Left kidney (tissue), 2 donors: Measurements from ENCODE around the gene ZNF678. TPM values are rescaled to one million over a fixed set of nuclear protein-coding genes. Genes with fewer than 3 reads are reported as not detected.
"Not testable (repeated sequence)": the region's sequence is repeated elsewhere in the genome, so short reads cannot be mapped to it uniquely, and the experiment has no call there.

ENCODE experiments used
- DNase-seq: peaks from one replicate; pipeline ENCODE4 v3.0.0-alpha.2; 2013
- polyA plus RNA-seq: library from polyadenylated mRNA; unstranded; fragments of 120-200 nt; gene quantifications from one replicate; pipeline ENCODE4 v1.2.1, GENCODE V29; 2013; ENCODE audit not compliant: insufficient read length

The ZNF678 gene
- polyA plus RNA-seq, 1 donor, result 16.9 TPM

DNA sequence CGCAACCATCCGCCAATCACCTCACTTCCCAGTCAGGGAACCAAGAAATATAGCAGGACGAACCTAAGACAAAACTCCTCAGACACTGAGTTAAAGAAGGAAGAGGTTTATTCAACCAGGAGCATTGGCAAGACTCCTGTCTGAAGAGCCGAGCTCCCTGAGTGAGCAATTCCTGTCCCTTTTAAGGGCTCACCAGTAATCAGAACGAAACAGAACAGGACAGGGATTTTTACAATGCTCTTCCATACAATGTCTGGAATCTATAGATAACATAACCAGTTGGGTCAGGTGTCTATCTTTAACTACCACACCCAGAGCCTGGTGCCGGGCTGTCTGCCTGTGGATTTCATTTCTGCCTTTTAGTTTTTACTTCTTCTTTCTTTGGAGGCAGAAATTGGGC, 32.9 kb downstream of the ZNF678 start:
- not testable (repeated sequence) for DNase-seq

DNA sequence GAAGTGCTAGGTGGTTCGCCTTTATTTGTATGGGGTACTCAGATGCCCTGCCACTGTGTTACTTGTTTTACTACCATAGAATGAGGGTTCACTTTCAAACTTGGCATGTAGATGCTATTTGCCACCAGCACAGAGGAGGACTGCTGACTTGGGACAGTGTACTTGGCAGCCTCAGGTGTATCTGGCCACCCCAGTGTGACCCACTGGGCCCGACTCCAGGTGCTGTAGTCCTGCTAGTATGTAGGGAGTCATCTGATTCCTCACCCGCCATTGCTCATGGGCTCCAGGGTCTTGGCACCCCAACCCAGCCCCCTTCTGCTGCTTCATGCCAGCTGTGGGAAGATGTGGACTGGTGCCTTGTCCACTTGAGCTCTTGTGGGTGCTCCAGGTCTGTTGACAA, 40.0 kb downstream of the ZNF678 start:
- no peak for DNase-seq

DNA sequence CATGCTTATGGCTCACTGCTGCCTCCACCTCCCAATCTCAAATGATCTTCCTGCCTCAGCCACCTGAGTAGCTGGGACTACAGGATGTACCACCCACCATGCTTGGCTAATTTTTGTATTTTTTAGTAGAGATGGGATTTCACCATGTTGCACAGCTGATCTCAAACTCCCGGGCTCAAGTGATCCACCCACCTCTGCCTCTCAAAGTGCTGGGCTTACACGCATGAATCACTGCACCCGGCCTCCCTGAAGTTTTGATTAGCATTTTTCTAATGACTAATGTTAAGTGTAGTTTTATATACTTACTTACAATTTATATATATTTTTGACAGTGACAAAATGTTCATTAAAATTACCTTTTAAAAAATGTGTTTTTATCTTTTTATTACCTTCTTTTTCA, 41.1 kb downstream of the ZNF678 start:
- DNase-seq, result no peak

DNA sequence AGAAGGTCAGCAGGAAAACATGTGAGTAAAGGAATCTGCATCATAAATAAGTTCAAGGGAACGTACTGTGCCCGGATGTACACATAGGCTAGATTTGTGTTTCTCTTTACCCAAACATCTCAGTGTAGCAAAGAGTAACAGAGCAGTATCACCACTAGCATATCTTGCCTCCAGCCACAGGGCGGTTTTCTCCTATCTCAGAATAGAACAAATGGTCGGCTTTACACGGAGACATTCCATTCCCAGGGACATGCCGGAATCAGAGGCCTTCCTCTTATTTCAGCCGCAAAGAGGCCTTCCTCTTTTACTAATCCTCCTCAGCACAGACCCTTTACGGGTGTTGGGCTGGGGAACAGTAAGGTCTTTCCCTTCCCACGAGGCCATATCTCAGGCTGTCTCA, 42.9 kb downstream of the ZNF678 start:
- not testable (repeated sequence) for DNase-seq

DNA sequence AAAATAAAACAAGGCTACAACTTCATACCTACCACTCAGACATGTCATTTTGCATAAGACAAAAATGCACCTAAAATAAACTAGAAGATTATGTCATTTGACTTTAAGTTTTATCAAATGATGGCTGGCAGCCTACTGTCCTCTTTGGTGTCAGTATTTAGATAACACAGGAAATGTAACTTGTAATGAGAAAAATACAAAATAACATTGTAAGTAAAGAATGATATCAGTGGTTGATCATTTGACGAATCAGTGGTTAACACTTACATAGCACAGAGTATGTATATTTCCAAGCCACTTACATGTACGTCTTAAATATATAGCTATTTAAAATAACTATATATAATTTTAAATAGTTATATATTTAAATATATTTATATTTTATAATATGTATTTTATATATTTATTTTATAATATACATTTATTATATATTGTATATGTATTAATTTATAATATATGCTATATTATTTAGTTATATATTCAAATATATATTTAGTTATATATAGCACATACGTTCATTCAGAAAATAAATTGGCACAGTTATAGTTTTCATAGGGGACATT, 44.1 kb downstream of the ZNF678 start:
- no peak for DNase-seq

DNA sequence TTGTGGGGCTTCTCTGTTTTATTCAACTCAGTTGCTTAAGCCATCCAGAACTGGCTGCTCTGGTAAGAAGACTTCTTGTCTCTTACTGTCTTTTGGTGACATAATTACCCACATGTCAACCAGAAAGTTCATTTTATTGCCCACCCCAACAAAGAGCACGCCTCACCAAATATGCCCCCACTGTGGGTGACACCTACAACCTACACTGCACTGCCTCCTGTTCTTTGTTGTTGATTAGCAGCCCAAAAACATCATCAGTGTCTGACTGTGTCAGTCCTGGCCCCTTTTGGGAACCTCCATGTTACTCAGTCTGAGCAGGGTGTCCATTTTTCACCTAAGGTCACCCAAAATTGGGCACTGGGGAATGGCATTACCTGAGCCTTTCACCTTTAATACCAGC, 49.3 kb downstream of the ZNF678 start:
- no peak for DNase-seq

DNA sequence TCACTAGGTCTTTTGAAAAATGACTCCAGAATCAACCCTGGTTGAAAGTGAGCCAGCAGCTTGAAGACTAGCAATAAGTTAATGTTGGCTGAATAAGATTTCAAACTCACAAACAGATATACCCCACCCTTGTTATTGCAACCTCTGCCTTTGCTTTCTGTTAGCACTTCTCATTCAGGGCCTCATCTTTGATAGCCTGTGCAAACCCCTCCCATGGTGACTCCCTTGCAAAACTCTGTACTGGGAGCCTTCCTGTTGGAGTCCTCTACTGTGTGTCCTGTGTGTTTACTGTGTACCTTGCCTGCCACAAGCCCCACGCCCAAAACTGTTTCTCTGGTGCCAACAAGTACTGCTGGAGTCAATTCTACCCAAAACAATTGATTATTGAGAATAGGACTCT, 50.2 kb downstream of the ZNF678 start:
- DNase-seq, result no peak

DNA sequence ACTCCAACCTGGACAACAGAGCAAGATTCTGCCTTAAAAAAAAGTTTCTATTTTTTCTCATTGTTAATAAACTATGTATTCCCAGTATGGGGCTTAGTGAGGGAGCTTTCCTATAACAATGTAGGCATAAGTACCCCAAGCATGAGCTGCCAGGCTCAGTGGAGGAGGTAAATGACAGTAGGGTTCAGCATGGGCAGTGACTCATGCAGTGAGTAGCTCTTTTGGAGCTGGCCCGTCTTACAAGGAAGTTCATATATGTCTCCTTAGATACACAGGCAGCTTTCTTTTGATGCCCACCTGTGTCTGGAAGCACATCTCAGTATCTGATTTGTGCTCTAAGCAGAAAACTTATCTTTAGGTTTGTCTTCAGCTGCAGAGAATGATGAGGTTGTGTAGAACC, 57.9 kb downstream of the ZNF678 start:
- DNase-seq, result no peak

DNA sequence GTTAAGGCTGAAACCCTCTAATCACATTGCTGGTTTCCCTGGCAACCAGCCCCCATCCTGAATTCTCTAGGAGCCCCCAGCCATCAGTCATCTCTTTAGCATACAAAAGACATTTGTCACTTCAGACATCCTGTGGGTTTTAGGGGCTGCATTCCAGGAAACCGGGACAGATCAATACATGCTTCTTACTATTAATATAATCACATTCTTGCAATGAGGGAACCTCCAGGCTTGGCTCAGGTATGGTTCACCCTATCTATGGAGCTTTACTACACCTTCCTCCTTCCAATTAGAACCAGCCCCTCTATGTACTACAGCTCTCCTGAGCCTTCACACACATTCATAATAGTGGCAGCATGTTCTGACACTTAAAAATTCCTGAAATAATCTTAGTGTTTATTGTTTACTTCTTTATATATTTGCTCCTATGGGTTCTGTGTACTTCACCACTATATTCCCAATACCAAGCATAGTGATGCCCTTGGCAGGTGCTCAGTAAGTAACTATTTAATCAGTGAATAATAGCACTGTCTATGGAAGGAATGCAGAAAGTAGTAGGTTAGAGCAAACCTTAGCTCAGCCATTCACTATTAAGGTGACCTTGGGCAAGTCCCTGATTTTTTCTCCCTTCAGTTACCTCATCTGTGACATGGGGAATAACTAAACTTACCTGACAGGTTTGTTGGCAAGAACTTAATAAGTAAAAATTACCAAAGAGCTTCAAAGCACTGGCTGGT, 59.6 kb downstream of the ZNF678 start:
- no peak for DNase-seq

DNA sequence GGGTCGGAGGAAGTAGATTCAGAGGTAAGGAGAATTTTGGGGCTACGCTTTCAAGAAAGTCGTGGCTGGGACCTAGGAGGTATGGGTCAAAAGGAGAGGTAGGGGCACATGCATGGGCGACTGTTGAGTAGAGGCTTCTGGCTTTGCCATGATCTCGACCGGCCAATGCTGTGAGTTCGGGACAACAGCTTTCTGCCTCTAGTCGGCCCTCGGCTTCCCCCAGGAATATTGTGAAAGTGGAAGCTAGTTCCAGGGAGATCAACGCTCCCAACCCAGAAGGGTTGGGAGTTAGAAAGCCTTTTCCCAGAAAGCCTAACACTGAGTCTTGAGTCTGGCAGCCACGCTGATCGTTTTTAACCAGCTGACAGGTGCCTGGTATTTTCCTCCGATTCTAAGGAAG, 69.0 kb downstream of the ZNF678 start:
- no peak for DNase-seq

DNA sequence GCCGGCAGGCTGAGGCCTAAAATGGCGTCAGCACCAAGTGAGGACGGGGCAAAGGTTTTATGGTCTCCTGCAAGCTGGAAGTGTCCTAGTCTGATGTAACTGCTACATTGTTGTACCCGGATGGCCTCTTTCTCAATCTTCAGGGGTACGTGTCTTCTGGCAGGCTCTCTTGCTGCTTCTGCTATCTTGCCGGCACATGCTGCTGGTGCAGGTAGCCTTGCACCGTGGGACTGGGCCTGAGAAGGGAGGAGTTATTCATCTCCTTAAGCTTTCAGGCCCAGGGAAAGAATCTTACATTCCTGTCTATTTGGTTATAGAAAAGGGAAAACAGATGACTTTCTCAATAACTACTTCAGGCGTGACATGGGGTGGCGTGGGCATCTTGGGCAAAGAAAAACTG, 72.2 kb downstream of the ZNF678 start:
- no peak for DNase-seq

DNA sequence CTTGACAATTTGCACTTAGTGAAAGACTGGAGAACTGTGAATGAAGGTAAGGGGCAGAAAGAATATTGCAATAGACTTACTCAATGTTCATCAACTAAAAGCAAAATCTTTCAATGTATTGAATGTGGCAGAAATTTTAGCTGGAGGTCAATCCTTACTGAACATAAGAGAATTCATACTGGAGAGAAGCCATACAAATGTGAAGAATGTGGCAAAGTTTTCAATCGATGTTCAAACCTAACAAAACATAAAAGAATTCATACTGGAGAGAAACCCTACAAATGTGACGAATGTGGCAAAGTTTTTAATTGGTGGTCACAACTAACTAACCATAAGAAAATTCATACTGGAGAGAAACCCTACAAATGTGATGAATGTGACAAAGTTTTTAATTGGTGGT, 91.1 kb downstream of the ZNF678 start:
- no peak for DNase-seq

DNA sequence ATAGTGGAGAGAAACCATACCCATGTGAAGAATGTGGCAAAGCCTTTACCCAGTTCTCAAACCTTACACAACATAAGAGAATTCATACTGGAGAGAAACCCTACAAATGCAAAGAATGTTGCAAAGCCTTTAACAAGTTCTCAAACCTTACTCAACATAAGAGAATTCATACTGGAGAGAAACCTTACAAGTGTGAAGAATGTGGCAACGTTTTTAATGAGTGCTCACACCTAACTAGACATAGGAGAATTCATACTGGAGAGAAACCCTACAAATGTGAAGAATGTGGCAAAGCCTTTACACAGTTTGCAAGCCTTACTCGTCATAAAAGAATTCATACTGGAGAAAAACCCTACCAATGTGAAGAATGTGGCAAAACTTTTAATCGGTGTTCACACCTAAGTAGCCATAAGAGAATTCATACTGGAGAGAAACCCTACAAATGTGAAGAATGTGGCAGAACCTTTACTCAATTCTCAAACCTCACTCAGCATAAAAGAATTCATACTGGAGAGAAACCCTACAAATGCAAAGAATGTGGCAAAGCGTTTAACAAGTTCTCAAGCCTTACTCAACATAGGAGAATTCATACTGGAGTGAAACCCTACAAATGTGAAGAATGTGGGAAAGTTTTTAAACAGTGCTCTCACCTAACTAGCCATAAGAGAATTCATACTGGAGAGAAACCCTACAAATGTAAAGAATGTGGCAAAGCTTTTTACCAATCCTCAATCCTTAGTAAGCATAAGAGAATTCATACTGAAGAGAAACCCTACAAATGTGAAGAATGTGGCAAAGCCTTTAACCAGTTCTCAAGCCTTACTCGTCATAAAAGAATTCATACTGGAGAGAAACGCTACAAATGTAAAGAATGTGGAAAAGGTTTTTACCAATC, 91.7 kb downstream of the ZNF678 start:
- no peak for DNase-seq

DNA sequence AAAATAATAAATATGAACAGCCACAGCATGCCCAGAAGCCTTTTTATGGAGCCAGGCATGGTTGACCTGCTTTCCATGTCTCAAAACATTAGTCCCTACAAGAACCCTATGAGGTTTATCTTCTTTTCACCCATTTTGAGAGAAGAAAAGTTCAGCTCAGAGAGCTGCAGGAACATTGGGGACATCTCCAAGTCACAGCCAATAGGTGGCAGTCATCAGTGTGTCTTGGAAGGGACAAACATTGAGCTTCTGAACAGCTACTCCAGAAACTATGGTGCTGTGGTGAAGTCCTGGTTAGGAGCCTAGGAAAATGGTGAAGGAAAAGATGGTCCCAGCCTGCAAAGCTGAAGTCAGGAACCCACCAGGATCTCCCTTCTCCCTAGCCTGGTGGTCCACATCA, 98.1 kb downstream of the ZNF678 start:
- no peak for DNase-seq

DNA sequence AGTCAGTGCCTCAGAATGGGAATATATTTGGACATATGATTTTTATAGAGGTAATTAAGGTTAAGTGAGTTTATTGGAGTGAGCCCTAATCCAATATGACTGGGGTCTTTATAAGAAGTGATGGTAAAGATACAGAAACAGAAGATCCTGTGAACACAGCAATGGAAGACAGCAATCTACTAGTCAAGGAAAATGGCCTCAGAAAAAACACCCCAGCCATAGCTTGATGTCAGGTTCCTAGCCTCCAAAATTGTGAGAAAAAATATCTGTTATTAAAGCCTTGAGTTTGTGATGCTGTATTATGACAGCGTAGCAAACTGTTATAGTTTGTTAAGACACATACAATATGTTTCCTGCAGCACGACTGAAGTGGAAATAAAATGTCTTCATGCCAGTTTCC, 99.6 kb downstream of the ZNF678 start:
- no peak for DNase-seq

DNA sequence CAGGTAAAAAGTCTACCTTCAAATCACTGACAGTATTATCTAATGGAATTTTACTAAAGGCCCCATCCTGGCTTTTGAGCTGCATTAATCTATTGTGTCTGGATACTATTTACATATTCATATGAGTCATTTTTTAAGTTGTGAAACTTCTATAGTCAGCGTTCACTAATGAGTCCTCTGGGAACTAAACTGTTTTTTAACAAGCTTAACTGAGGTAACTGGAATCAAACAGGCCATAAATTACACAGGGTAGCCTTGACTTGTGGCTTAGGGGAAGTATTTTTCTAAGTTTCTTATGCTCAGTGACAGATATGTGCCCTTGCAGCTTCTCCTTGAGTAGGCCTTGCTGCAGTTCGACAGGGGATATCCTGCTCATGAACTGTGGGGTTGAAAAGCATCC, 102.9 kb downstream of the ZNF678 start:
- no peak for DNase-seq

DNA sequence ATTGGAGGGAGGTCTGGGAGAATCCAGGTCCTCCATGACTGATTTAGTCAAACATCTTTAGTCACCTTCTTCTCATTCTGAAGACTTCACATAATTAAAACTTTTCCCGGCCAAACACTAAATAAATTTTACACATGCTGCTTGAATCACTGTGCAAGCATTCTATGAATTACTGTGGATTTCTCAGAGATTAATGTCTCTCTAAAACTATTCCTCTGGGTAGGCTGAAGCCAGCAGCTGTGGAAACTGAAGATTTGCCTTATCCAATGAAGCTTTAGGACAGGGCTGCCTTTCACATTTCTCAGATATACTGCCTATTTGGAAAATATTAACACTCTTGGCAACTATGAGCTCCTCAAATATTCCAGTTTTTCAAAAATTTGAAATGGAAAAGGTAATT, 110.1 kb downstream of the ZNF678 start:
- DNase-seq, result no peak

DNA sequence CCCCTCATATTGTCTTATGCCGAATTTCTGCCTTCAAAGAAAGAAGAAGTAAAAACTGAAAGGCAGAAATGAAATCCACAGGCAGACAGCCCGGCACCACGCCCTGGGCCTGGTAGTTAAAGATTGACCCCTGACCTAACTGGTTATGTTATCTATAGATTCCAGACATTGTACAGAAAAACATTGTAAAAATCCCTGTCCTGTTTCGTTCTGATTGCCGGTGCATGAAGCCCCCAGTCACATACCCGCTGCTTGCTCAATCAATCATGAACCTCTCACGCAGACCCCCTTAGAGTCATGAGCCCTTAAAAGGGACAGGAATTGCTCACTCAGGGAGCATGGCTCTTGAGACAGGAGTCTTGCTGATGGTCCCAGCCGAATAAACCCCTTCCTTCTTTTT, 122.5 kb downstream of the ZNF678 start:
- DNase-seq, result no peak

DNA sequence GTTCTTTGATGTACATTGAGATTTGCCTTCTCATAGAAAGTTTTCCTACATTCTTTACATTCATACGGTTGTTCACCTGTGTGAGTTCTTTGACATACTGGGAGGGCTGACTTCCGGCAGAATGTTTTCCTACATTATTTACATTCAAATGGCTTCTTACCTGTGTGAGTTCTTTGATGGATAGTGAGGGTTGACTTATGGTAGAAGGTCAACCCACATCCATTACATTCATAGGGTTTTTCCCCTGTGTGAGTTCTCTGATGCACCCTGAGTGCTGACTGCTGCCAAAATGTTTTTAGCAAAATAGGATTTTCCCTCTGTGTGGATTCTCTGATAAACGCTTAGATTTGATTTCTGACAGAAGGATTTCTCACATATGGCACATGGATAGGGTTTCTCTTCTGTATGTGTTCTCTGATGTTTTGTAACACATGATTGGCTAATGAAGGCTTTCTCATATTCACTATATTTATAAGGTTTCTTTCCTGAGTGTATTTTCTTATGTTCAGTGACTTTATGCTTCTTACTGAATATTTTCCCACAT, 134.0 kb downstream of the ZNF678 start:
- DNase-seq, result no peak

DNA sequence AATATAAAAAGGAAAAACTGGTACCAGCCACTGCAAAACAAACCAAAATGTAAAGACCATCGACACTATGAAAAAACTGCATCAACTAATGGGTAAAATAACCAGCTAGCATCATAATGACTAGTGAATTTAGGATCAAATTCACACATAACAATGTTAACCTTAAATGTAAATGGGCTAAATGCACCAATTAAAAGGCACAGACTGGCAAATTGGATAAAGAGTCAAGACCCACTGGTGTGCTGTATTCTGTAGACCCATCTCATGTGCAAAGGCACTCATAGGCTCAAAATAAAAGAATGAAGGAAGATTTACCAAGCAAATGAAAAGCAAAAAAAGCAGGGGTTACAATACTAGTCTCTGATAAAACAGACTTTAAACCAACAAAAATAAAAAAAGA, 138.3 kb downstream of the ZNF678 start:
- not testable (repeated sequence) for DNase-seq

DNA sequence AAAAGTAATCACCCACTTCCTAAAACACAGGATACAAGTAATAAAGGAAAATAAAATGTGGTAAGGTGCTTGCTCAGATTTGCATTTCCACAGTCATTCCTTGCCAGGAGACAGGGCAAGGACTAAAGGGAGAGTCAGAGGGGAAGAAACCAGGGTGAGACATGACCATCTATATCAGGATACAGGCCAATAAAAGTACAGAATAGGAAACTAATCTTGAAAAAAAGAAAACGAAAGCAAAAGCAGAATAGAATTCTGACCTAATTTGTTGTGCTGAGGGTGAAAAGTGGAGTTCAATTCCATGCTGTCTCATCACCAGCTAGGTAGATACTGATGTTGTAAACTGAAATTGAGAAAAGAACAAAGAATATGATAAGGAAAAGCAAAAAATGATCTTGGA, 144.5 kb downstream of the ZNF678 start:
- DNase-seq, result no peak

DNA sequence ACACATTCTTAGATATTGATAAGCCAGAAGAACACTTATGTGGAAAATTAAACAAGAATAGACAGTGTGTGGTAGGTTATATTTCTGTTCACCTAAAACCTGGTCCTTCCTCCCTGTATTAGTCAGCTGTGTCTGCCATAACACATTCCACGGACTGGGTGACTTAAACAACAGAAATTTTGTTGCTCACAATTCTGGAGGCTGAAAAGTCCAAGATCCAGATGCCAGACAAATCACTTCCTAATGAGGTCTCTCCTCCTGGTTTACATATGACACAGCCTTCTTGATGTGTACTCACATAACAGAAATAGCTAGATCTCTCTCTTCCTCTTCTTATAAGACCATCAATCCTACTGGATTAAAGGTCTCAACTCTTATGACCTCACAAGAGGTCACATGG, 146.1 kb downstream of the ZNF678 start:
- no peak for DNase-seq

DNA sequence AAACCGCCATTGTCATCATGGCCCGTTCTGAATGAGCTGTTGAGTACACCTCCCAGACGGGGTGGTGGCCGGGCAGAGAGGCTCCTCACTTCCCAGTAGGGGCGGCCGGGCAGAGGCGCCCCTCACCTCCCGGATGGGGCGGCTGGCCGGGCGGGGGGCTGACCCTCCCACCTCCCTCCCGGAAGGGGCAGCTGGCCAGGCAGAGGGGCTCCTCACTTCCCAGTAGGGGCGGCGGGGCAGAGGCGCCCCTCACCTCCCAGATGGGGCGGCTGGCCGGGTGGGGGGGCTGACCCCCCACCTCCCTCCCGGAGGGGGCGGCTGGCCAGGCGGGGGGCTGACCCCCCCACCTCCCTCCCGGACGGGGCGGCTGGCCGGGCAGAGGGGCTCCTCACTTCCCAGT, 147.1 kb downstream of the ZNF678 start:
- DNase-seq, result not testable (repeated sequence)
